Neutrophil (primary cell): ENCODE results near the gene IKZF1.
"Not testable (repeated sequence)": the region's sequence is repeated elsewhere in the genome, so short reads cannot be mapped to it uniquely, and the experiment has no call there.

ENCODE experiments used
- H3K27ac ChIP-seq: fragments of 200-600 bp; sonication (generic); 2 replicates; pipeline ENCODE4 v1.5.1; 2016; ENCODE audit warnings: mild to moderate bottlenecking, moderate library complexity
- H3K27me3 ChIP-seq: fragments of 200-600 bp; sonication (generic); 2 replicates; pipeline ENCODE4 v1.6.0; 2016; ENCODE audit warnings: mild to moderate bottlenecking
- H3K36me3 ChIP-seq: fragments of 200-600 bp; sonication (generic); 2 replicates; pipeline ENCODE4 v1.5.1; 2017
- H3K4me1 ChIP-seq, 2 experiments: fragments of 200-600 bp in 1 of 2; sonication (generic) in 1 of 2; 1 replicate in 1 of 2; 2 replicates in 1 of 2; pipeline versions ENCODE4 v1.5.1 to v1.6.1; 2013 to 2016; ENCODE audit warnings: low read depth in 1 of 2, low read length in 1 of 2, mild to moderate bottlenecking in 1 of 2, moderate library complexity in 1 of 2; ENCODE audit not compliant: control insufficient read depth in 1 of 2, insufficient read depth in 1 of 2
- H3K4me3 ChIP-seq, 2 experiments: fragments of 200-600 bp in 1 of 2; sonication (generic) in 1 of 2; 1 replicate in 1 of 2; 2 replicates in 1 of 2; pipeline ENCODE4 v1.5.1; 2013 to 2016; ENCODE audit warnings: low read depth in 1 of 2, low read length in 1 of 2, mild to moderate bottlenecking in 1 of 2, moderate library complexity in 1 of 2
- H3K9me3 ChIP-seq: fragments of 200-600 bp; sonication (generic); 2 replicates; pipeline ENCODE4 v1.5.1; 2016
- TF ChIP-seq, protein P1 (sequence below): fragments of 200-600 bp; sonication (generic); IDR thresholded peaks from 2 replicates; pipeline ENCODE4 v1.5.1; 2016; ENCODE audit warnings: antibody characterized with exemption

Gene IKZF1

DNA sequence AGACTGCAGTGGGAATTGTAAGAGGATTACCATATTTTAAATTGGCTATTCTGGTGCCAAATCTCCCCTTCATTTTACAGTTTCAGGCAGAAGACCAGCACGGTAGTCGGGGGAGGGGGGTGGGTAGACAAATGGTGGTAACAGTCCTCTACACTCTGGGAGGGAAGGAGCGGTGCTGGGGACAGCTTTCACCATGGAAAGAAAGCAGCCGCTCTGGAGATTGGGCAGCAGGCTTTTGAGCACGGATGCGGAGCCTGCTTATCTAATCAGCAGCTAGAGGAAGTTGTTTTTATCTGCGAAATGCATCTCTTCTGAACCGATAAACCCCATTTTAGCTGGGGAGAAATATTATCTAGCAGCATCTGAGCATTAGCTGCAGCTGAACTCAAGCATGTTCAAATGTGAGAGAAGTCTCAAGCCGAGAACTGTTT, 28.7 kb downstream of the IKZF1 start:
- Histone ChIP-seq H3K27me3 (no peaks in the 10 kb centered on the region), H3K9me3 (no peaks in the 10 kb centered on the region), H3K27ac (peak overlapping the region; percentile 87), H3K4me3 (no peak overlapping the region), H3K4me1 (peaks cover 87 to 89% of the 10 kb centered on the region in 2 experiments), H3K36me3 (peaks cover 40% of the 10 kb centered on the region)
- TF ChIP-seq, protein P1, sequence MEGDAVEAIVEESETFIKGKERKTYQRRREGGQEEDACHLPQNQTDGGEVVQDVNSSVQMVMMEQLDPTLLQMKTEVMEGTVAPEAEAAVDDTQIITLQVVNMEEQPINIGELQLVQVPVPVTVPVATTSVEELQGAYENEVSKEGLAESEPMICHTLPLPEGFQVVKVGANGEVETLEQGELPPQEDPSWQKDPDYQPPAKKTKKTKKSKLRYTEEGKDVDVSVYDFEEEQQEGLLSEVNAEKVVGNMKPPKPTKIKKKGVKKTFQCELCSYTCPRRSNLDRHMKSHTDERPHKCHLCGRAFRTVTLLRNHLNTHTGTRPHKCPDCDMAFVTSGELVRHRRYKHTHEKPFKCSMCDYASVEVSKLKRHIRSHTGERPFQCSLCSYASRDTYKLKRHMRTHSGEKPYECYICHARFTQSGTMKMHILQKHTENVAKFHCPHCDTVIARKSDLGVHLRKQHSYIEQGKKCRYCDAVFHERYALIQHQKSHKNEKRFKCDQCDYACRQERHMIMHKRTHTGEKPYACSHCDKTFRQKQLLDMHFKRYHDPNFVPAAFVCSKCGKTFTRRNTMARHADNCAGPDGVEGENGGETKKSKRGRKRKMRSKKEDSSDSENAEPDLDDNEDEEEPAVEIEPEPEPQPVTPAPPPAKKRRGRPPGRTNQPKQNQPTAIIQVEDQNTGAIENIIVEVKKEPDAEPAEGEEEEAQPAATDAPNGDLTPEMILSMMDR: no peak

DNA sequence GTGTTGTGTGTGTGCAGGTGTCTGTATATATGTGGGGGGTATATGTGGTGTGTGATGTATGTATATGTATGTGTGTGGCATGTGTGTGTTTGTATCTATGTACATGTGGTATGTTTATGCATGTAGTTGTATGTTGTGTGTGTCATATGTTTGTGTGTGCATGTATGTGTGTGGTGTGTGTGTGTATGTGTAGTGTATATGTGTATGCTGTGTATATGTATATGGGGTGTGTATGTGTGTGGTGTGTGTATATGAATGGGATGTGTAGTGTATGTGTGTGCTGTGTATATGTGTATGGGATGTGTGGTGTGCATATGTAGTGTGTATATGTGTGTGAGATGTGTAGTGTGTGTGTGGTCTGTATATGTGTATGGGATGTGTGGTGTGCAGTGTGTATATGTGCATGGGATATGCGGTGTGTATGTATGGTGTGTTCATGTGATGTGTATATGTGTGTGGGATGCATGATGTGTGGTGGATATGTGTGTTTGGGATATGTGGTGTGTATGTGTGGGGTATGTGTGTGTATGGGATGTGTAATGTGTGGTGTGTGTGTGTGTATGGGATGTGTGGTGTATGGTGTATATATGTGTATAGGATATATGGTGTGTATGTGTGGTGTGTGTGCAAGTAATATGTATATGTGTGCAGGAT, 30.0 kb downstream of the IKZF1 start:
- peaks cover 29% of the 10 kb centered on the region for H3K36me3 ChIP-seq
- H3K27ac ChIP-seq: peak overlapping the region; percentile 87
- H3K4me3 ChIP-seq: no peak overlapping the region
- peaks cover 98 to 100% of the 10 kb centered on the region in 2 experiments for H3K4me1 ChIP-seq
- TF ChIP-seq, protein P1: no peak
- H3K9me3 ChIP-seq: no peaks in the 10 kb centered on the region
- no peaks in the 10 kb centered on the region for H3K27me3 ChIP-seq

GRCh38 chr7:50335230-50335794, 30.8 kb downstream of the IKZF1 start:
- H3K36me3 ChIP-seq: peaks cover 23% of the 10 kb centered on the region
- peak overlapping the region in 1 of 2 experiments; percentile 9 for H3K4me3 ChIP-seq
- H3K4me1 ChIP-seq: peaks cover 98 to 100% of the 10 kb centered on the region in 2 experiments
- no peaks in the 10 kb centered on the region for H3K9me3 ChIP-seq
- peak overlapping the region; percentile 87 for H3K27ac ChIP-seq
- TF ChIP-seq, protein P1: no peak
- no peaks in the 10 kb centered on the region for H3K27me3 ChIP-seq

- TF ChIP-seq, protein P1: no peak
- H3K36me3 ChIP-seq: peaks cover 23% of the 10 kb centered on the region
- H3K27me3 ChIP-seq: no peaks in the 10 kb centered on the region
- no peaks in the 10 kb centered on the region for H3K9me3 ChIP-seq
- peaks cover 97 to 100% of the 10 kb centered on the region in 2 experiments for H3K4me1 ChIP-seq
- peak overlapping the region; percentile 87 for H3K27ac ChIP-seq
- H3K4me3 ChIP-seq: no peak overlapping the region
These were observed 31.6 kb downstream of the IKZF1 start for GRCh38 chr7:50335795-50336754.

- no peaks in the 10 kb centered on the region for H3K9me3 ChIP-seq
- H3K27ac ChIP-seq: peak overlapping the region; percentile 87
- H3K27me3 ChIP-seq: no peaks in the 10 kb centered on the region
- TF ChIP-seq, protein P1: no peak
- no peak overlapping the region for H3K4me3 ChIP-seq
- peaks cover 23% of the 10 kb centered on the region for H3K36me3 ChIP-seq
- peaks cover 97 to 100% of the 10 kb centered on the region in 2 experiments for H3K4me1 ChIP-seq
These were observed 32.6 kb downstream of the IKZF1 start for GRCh38 chr7:50336894-50337703.

GRCh38 chr7:50339472-50339871, 35.0 kb downstream of the IKZF1 start:
- H3K36me3 ChIP-seq: peaks cover 17% of the 10 kb centered on the region
- H3K27me3 ChIP-seq, H3K9me3 ChIP-seq: not testable (repeated sequence)
- peak overlapping the region; percentile 87 for H3K27ac ChIP-seq
- H3K4me3 ChIP-seq: peak overlapping the region in 1 of 2 experiments; percentile 16
- peaks cover 95 to 100% of the 10 kb centered on the region in 2 experiments for H3K4me1 ChIP-seq
